SIG-M5 (cell line): Measurements from ENCODE around the gene RHEB.
"Not testable (repeated sequence)": the region's sequence is repeated elsewhere in the genome, so short reads cannot be mapped to it uniquely, and the experiment has no call there.

Experiments
- DNase-seq: peaks from one replicate; lab custom pipeline; 2025; lab: John Stamatoyannopoulos, UW

Gene RHEB

GRCh38 chr7:151524845-151525244 lies 5.2 kb upstream of the RHEB start:
- no peak for DNase-seq

GRCh38 chr7:151524331-151524730 lies 4.6 kb upstream of the RHEB start:
- no peak for DNase-seq

- DNase-seq, result no peak
Observed at GRCh38 chr7:151520419-151521261, 945 bp upstream of the RHEB start.

- DNase-seq, result not testable (repeated sequence)
Observed at GRCh38 chr7:151518947-151519764, 539 bp downstream of the RHEB start.

- DNase-seq, result no peak
Observed at GRCh38 chr7:151518105-151518946, 1.4 kb downstream of the RHEB start.

- DNase-seq, result no peak
Observed at GRCh38 chr7:151517601-151518104, 2.0 kb downstream of the RHEB start.

GRCh38 chr7:151515276-151515565 lies 4.5 kb downstream of the RHEB start:
- DNase-seq, result no peak

- no peak for DNase-seq
Observed at GRCh38 chr7:151514461-151515275, 5.0 kb downstream of the RHEB start.

- DNase-seq, result no peak
Observed at GRCh38 chr7:151513133-151513532, 6.6 kb downstream of the RHEB start.

- no peak for DNase-seq
Observed at GRCh38 chr7:151512353-151512752, 7.3 kb downstream of the RHEB start.

GRCh38 chr7:151511946-151512345 lies 7.7 kb downstream of the RHEB start:
- no peak for DNase-seq

GRCh38 chr7:151511270-151511669 lies 8.4 kb downstream of the RHEB start:
- DNase-seq, result no peak

GRCh38 chr7:151509670-151510333 lies 9.9 kb downstream of the RHEB start:
- no peak for DNase-seq

- DNase-seq, result no peak
Observed at GRCh38 chr7:151508991-151509390, 10.7 kb downstream of the RHEB start.

- DNase-seq, result no peak
Observed at GRCh38 chr7:151507806-151508205, 11.9 kb downstream of the RHEB start.

GRCh38 chr7:151506901-151507382 lies 12.8 kb downstream of the RHEB start:
- DNase-seq, result no peak

GRCh38 chr7:151505836-151506468 lies 13.7 kb downstream of the RHEB start:
- DNase-seq, result no peak

GRCh38 chr7:151505433-151505832 lies 14.3 kb downstream of the RHEB start:
- no peak for DNase-seq

- no peak for DNase-seq
Observed at GRCh38 chr7:151504715-151505326, 14.9 kb downstream of the RHEB start.
